ENCODE data around the gene TEX22.

Gene TEX22

DNA sequence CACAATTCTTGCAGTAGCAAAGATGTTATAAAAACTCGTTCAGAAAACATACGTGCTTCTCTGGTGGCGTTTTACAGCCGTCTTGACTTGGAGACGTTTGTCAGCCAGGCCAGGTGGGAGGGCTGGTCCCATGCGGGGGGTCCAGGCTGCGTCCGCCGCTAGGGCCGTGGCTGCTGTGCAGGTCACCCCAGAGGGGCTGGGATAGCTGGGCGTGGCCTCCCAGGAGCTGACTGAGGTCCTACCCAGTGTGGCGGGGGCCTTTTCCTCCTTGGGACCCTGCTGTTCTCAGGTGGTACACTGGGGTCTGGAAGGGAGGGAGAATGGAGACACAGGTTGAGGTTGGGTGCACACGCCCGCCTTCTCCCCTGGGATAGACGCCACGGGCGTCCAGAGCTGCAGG lies 46.5 kb downstream of the TEX22 start:
- POLR2A ChIA-PET = no interaction called here
- TF ChIP-seq GLIS1 (tag by site-specific recombination; IDR thresholded peaks at IDR 0.05) = 0 out of 2 replicates have a peak, but pooled peaks have one; percentile 28
- no peak for TF ChIP-seq ZNF510 (tag by site-specific recombination; IDR thresholded peaks at IDR 0.05; ENCODE audit: insufficient replicate concordance)
- 0 out of 2 replicates have a peak, but pooled peaks have one; percentile 28 for TF ChIP-seq GLIS2 (tag by site-specific recombination; IDR thresholded peaks at IDR 0.05)
- TF ChIP-seq ZIC2 (tag by site-specific recombination; IDR thresholded peaks at IDR 0.05) = 0 out of 2 replicates have a peak, but pooled peaks have one; percentile 26
- TF ChIP-seq IKZF3 (tag by site-specific recombination; IDR thresholded peaks at IDR 0.05) = no peak
- Histone ChIP-seq H3K4me3 (ENCODE audit: low read depth, low read length) (no peak overlapping the region), H3K4me1 (ENCODE audit: control insufficient read depth, insufficient read depth, low read length) (no peaks in the 10 kb centered on the region), H3K9me3 (ENCODE audit: control insufficient read depth, insufficient read depth, low read depth, low read length) (no peaks in the 10 kb centered on the region), H3K27ac (ENCODE audit: extremely low read depth, low read depth, low read length) (no peak overlapping the region), H3K36me3 (ENCODE audit: control insufficient read depth in 2 of 2, insufficient read depth in 1 of 2, low read length in 2 of 2) (peaks cover 0 to 54% of the 10 kb centered on the region in 2 experiments; a peak in 2 of 3 replicates)
- CTCF ChIA-PET = no interaction called here

DNA sequence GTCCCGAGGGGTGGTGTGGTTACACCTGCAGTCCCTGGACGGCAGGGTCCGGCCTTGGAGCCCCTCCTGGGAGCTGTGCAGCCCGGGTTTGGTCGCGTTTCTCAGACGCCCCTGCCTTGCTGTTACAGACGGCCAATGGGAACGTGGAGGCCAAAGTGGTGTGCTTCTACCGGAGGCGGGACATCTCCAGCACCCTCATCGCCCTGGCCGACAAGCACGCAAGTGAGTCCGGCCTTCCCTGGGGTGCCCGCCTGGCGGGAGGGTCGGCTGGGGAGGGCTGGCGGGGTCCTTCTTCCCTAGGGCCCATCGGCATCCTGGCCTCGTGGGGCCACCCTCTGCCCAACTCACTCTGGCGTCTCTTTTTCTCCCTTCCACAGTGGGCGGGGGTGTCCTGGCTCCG lies 47.0 kb downstream of the TEX22 start:
- Histone ChIP-seq H3K4me3 (ENCODE audit: low read depth, low read length) (no peak overlapping the region), H3K4me1 (ENCODE audit: control insufficient read depth, insufficient read depth, low read length) (no peaks in the 10 kb centered on the region), H3K27ac (ENCODE audit: extremely low read depth, low read depth, low read length) (peak overlapping the region; percentile 17; the same call in 1 of the 2 replicates), H3K9me3 (ENCODE audit: control insufficient read depth, insufficient read depth, low read depth, low read length) (no peaks in the 10 kb centered on the region), H3K36me3 (ENCODE audit: control insufficient read depth in 2 of 2, insufficient read depth in 1 of 2, low read length in 2 of 2) (peaks cover 0 to 54% of the 10 kb centered on the region in 2 experiments; a peak in 2 of 3 replicates)
- CTCF ChIA-PET = interaction anchor here (0.7 kb wide), 1 partner anchor 116 kb away, joined by 3 read pairs; no protein-coding TSS in a partner anchor
- POLR2A ChIA-PET = no interaction called here
- TF ChIP-seq ZNF155 (tag by site-specific recombination; IDR thresholded peaks at IDR 0.05) = no peak

DNA sequence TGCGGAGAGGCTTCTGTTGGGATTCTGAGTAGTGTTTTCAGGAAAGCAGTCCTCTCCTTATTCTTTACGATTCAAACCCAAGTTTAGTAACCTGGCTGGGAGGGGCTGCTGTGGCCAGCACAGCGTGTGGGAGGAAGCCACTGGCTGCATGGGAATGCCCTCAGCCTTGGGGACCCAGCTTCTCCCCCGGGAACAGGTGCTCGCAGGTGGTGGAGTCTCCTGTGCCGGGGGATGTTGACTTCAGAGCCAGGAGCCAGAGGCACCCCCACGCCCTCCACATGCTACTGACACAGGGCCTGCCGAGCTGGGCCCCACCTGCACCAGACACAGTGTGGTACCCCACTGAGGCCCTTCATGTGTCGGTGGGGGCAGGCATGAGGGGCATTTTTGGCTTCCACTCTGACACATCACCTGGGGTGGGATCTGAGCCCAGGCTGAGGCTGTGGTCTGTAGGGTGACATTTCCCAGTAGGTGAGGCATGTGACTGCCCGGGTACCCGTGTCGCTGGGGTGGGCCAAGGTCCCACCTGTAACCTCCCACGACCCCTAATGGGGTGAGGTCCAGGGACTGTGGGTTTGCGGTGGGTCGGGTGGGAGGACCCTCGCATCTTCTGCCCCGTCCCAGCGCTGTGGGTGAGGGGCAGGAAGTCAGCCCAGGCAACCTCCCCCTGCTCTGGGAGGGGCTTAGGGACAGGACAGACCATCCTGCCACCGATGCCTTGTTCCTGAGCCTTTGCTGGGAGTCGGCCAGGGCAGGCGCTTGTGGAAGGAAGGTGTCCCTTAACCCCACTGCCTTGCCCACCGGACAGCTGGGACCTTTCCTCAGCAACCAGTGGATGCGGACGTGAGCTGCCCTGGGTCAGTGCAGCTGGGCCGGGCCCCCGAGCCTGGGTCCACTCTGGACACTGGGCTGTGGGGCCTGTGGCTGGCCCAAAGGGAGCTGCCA lies 47.8 kb downstream of the TEX22 start:
- no peak overlapping the region for H3K4me3 ChIP-seq (ENCODE audit: low read depth, low read length)
- ChIA-PET CTCF (interaction anchor here (0.7 kb wide), 1 partner anchor 116 kb away, joined by 3 read pairs; no protein-coding TSS in a partner anchor), POLR2A (no interaction called here)
- H3K4me1 ChIP-seq (ENCODE audit: control insufficient read depth, insufficient read depth, low read length) = no peaks in the 10 kb centered on the region
- TF ChIP-seq SP2 (tag by site-specific recombination; IDR thresholded peaks at IDR 0.05) = peak; percentile 25; the same call in 1 of the 2 replicates
- TF ChIP-seq, protein P1, sequence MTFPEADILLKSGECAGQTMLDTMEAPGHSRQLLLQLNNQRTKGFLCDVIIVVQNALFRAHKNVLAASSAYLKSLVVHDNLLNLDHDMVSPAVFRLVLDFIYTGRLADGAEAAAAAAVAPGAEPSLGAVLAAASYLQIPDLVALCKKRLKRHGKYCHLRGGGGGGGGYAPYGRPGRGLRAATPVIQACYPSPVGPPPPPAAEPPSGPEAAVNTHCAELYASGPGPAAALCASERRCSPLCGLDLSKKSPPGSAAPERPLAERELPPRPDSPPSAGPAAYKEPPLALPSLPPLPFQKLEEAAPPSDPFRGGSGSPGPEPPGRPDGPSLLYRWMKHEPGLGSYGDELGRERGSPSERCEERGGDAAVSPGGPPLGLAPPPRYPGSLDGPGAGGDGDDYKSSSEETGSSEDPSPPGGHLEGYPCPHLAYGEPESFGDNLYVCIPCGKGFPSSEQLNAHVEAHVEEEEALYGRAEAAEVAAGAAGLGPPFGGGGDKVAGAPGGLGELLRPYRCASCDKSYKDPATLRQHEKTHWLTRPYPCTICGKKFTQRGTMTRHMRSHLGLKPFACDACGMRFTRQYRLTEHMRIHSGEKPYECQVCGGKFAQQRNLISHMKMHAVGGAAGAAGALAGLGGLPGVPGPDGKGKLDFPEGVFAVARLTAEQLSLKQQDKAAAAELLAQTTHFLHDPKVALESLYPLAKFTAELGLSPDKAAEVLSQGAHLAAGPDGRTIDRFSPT (tag by site-specific recombination; IDR thresholded peaks at IDR 0.05) = 0 out of 2 replicates have a peak, but pooled peaks have one; percentile 20
- peak; percentile 91 for TF ChIP-seq ZNF394 (tag by site-specific recombination; IDR thresholded peaks at IDR 0.05; ENCODE audit: borderline replicate concordance)
- TF ChIP-seq, protein P2, sequence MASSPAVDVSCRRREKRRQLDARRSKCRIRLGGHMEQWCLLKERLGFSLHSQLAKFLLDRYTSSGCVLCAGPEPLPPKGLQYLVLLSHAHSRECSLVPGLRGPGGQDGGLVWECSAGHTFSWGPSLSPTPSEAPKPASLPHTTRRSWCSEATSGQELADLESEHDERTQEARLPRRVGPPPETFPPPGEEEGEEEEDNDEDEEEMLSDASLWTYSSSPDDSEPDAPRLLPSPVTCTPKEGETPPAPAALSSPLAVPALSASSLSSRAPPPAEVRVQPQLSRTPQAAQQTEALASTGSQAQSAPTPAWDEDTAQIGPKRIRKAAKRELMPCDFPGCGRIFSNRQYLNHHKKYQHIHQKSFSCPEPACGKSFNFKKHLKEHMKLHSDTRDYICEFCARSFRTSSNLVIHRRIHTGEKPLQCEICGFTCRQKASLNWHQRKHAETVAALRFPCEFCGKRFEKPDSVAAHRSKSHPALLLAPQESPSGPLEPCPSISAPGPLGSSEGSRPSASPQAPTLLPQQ (tag by site-specific recombination; IDR thresholded peaks at IDR 0.05) = 0 out of 2 replicates have a peak, but pooled peaks have one; percentile 57
- TF ChIP-seq ZIC2 (tag by site-specific recombination; IDR thresholded peaks at IDR 0.05) = 0 out of 2 replicates have a peak, but pooled peaks have one; percentile 24
- TF ChIP-seq SALL2 (tag by site-specific recombination; IDR thresholded peaks at IDR 0.05; ENCODE audit: borderline replicate concordance) = no peak
- TF ChIP-seq ZNF366 (tag by site-specific recombination; conservative IDR thresholded peaks at IDR 0.05) = no peak
- TF ChIP-seq GLIS2 (tag by site-specific recombination; IDR thresholded peaks at IDR 0.05) = peak; percentile 70
- peaks cover 0 to 55% of the 10 kb centered on the region in 2 experiments; a peak in 2 of 3 replicates for H3K36me3 ChIP-seq (ENCODE audit: control insufficient read depth in 2 of 2, insufficient read depth in 1 of 2, low read length in 2 of 2)
- peak overlapping the region; percentile 17; the same call in 1 of the 2 replicates for H3K27ac ChIP-seq (ENCODE audit: extremely low read depth, low read depth, low read length)
- no peaks in the 10 kb centered on the region for H3K9me3 ChIP-seq (ENCODE audit: control insufficient read depth, insufficient read depth, low read depth, low read length)
